K562 (cell line): ENCODE results near the gene VWA7. TPM values are rescaled to one million over a fixed set of nuclear protein-coding genes. Genes with fewer than 3 reads are reported as not detected.

Source experiments
- BCOR ChIP-seq: fragments of 450-650 bp; IDR thresholded peaks from 2 replicates; pipeline ENCODE4 v1.6.1; 2016
- CAMTA2 ChIP-seq: fragments of 250-450 bp; sonication (Bioruptor Pico); conservative IDR thresholded peaks from 2 replicates; pipeline ENCODE4 v1.5.1; 2022
- CBFA2T2 ChIP-seq: fragments of 450-650 bp; conservative IDR thresholded peaks from 2 replicates; pipeline ENCODE4 v1.6.1; 2017; ENCODE audit warnings: mild to moderate bottlenecking
- ETV1 ChIP-seq: fragments of 450-650 bp; conservative IDR thresholded peaks from 2 replicates; pipeline ENCODE4 v1.6.1; 2016; ENCODE audit warnings: missing genetic modification characterization, control low read depth, low read depth, missing compliant biosample characterization
- FOXP4 ChIP-seq: sonication (generic); formaldehyde crosslinking; IDR thresholded peaks from 2 replicates; pipeline ENCODE4 v1.8.0; 2022; ENCODE audit warnings: mild to moderate bottlenecking, missing genetic modification reagents, borderline replicate concordance
- HDAC2 ChIP-seq: fragments of 450-650 bp; IDR thresholded peaks from 2 replicates; pipeline ENCODE4 v1.6.1; 2016; ENCODE audit warnings: mild to moderate bottlenecking
- KDM2B ChIP-seq: fragments of 250-450 bp; sonication (Bioruptor Pico); IDR thresholded peaks from 2 replicates; pipeline ENCODE4 v1.8.0; 2021; ENCODE audit warnings: mild to moderate bottlenecking, moderate library complexity
- MBD2 ChIP-seq: sonication (generic); IDR thresholded peaks from 2 replicates; pipeline ENCODE4 v1.6.1; 2016; ENCODE audit warnings: low read depth, borderline replicate concordance
- MGA ChIP-seq: fragments of 450-650 bp; IDR thresholded peaks from 2 replicates; pipeline ENCODE4 v1.6.1; 2016; ENCODE audit warnings: mild to moderate bottlenecking, moderate library complexity
- NCOA6 ChIP-seq: fragments of 450-650 bp; IDR thresholded peaks from 2 replicates; pipeline ENCODE4 v1.6.1; 2017; ENCODE audit warnings: mild to moderate bottlenecking
- TCF7 ChIP-seq: sonication (generic); IDR thresholded peaks from 2 replicates; pipeline ENCODE4 v1.6.1; 2016; ENCODE audit warnings: antibody characterized with exemption, borderline replicate concordance
- ZNF184 ChIP-seq: sonication (generic); formaldehyde crosslinking; IDR thresholded peaks from 2 replicates; pipeline ENCODE4 v1.5.0; 2020; ENCODE audit warnings: missing genetic modification reagents
- ZNF785 ChIP-seq: fragments of 250-450 bp; sonication (Bioruptor Pico); IDR thresholded peaks from 2 replicates; pipeline ENCODE4 v1.4.0; 2020; ENCODE audit warnings: mild to moderate bottlenecking
- polyA plus RNA-seq, 8 experiments: library from polyadenylated mRNA; depleted of rRNA in 4 of 8; stranded (reverse) in 5 of 8; unstranded in 3 of 8; fragments of >200 nt; fragmentation: Nextera tagmentation in 2 of 8; fragmentation: Illumina TruSeq in 1 of 8; extraction: Ambion mirVana in 2 of 8; extraction: Trizol in 1 of 8; gene quantifications; 2 replicates each; pipeline versions ENCODE4 v1.2.1 to v1.2.3, GENCODE V29; 2011 to 2014; ENCODE audit warnings: inconsistent platforms in 1 of 8, missing spikeins in 1 of 8
- total RNA-seq, 7 experiments: library from RNA; depleted of rRNA in 6 of 7; stranded (reverse); fragments of >200 nt in 6 of 7; fragmentation: Illumina TruSeq in 2 of 7; extraction: Trizol in 2 of 7; gene quantifications; 2 replicates each; pipeline versions ENCODE4 v1.2.1 to v1.2.3, GENCODE V29; 2011 to 2021; ENCODE audit warnings: low replicate concordance in 1 of 7
- TF ChIP-seq, protein P1 (sequence below): fragments of 200-800 bp; sonication (Bioruptor generic); IDR thresholded peaks from 2 replicates; pipeline ENCODE4 v1.6.1; 2017; ENCODE audit warnings: missing genetic modification characterization, missing compliant biosample characterization

The VWA7 gene
- total and polyA plus RNA-seq, 9 of the 15 experiments (the other 6 are each of a cell fraction or from before 2014, with no cell fraction given), result 0.18 to 2.9 (median 0.95) TPM

DNA sequence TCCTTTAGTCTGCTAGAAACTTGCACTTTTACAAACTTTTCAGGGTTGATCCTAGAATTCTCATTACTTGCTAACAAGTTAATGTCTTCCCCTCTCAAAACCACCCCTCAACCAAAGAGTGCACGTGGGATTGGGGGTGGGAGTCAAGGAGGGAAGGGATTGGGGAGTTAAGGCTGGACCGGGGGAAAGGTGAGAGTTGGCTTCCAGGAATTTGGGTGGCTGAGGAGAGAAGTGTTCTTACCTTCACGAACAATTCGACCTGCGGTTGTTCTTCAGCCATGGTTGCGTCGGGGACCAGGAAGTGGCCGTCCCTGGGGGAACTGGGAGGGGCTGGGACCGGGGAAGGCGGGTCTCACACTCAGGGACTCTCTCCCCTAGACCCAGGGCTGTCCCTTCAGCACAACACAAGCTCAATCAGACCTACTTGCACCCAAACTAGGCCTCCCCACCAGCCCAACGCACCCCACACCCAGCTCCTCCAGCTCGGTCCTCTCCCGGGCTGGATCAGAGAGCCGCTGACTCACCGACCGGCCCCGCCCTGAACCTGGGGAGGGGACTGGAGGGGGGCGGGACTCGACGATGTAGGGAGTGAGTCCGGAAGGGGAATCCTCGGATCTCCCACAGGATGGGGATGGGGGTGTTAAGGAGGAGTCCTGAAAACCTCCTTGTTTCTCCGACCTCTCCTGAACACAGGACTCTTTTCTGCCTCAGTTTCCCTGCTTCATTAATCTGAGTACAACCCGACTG, 40.9 kb downstream of the VWA7 start, which contains the start of gene CLIC1 (continued):
- TF ChIP-seq KDM2B (CRISPR knock-in tag), result no peak
- TF ChIP-seq CAMTA2, result 0 out of 2 replicates have a peak, but pooled peaks have one; percentile 9
- no peak for TF ChIP-seq ZNF184 (CRISPR knock-in tag)
- TF ChIP-seq ZNF785 (CRISPR knock-in tag), result no peak
- TF ChIP-seq CBFA2T2, result no peak
- TF ChIP-seq HDAC2, result peak; percentile 30
- TF ChIP-seq BCOR, result peak; percentile 91; the same call in 1 of the 2 replicates
- no peak for TF ChIP-seq TCF7
- TF ChIP-seq, protein P1, sequence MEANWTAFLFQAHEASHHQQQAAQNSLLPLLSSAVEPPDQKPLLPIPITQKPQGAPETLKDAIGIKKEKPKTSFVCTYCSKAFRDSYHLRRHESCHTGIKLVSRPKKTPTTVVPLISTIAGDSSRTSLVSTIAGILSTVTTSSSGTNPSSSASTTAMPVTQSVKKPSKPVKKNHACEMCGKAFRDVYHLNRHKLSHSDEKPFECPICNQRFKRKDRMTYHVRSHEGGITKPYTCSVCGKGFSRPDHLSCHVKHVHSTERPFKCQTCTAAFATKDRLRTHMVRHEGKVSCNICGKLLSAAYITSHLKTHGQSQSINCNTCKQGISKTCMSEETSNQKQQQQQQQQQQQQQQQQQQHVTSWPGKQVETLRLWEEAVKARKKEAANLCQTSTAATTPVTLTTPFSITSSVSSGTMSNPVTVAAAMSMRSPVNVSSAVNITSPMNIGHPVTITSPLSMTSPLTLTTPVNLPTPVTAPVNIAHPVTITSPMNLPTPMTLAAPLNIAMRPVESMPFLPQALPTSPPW, result no peak
- peak; percentile 94 for TF ChIP-seq ETV1 (tag)
- no peak for TF ChIP-seq MBD2
- TF ChIP-seq MGA, result no peak
- peak; percentile 72; the same call in 1 of the 2 replicates for TF ChIP-seq FOXP4 (CRISPR knock-in tag)
- no peak for TF ChIP-seq NCOA6
